Astrocyte (in vitro differentiated cells and primary cell): ENCODE results near the gene WASF1. TPM values are rescaled to one million over a fixed set of nuclear protein-coding genes. Genes with fewer than 3 reads are reported as not detected.

Experiments
- DNase-seq: peaks from one replicate; pipeline ENCODE4 v3.0.0-alpha.2; 2010; ENCODE audit warnings: low read depth
- FAIRE-seq: peaks from 2 replicates; lab custom pipeline; 2011; peaks lifted over from hg19 to GRCh38; lab: Jason Lieb, UNC
- H2AFZ ChIP-seq: 2 replicates; pipeline ENCODE4 v1.6.0; 2012; ENCODE audit warnings: low read depth, low read length, inconsistent platforms
- H3K27ac ChIP-seq: 2 replicates; pipeline ENCODE4 v1.5.1; 2011; ENCODE audit warnings: low read depth, low read length, inconsistent platforms
- H3K27me3 ChIP-seq: 2 replicates; pipeline ENCODE4 v1.6.0; 2011; ENCODE audit warnings: low read length, inconsistent platforms; ENCODE audit not compliant: insufficient read depth
- H3K36me3 ChIP-seq: 2 replicates; pipeline ENCODE4 v1.5.1; 2011; ENCODE audit warnings: low read length, inconsistent platforms; ENCODE audit not compliant: insufficient read depth
- H3K4me1 ChIP-seq: 2 replicates; pipeline ENCODE4 v1.5.1; 2011; ENCODE audit warnings: low read length, inconsistent platforms; ENCODE audit not compliant: insufficient read depth
- H3K4me2 ChIP-seq: 2 replicates; pipeline ENCODE4 v1.6.0; 2012; ENCODE audit warnings: low read length, inconsistent platforms
- H3K4me3 ChIP-seq: 2 replicates; pipeline ENCODE4 v1.5.1; 2011; ENCODE audit warnings: low read depth, mild to moderate bottlenecking, low read length, inconsistent platforms; ENCODE audit not compliant: insufficient read depth
- H3K79me2 ChIP-seq: 2 replicates; pipeline ENCODE4 v1.6.0; 2012; ENCODE audit warnings: mild to moderate bottlenecking, low read length, inconsistent platforms; ENCODE audit not compliant: insufficient read depth
- H3K9ac ChIP-seq: 2 replicates; pipeline ENCODE4 v1.6.0; 2012; ENCODE audit warnings: mild to moderate bottlenecking, low read length, inconsistent platforms
- H3K9me3 ChIP-seq: 2 replicates; pipeline ENCODE4 v1.5.1; 2012; ENCODE audit warnings: low read depth, mild to moderate bottlenecking, low read length, inconsistent platforms; ENCODE audit not compliant: insufficient read depth
- H4K20me1 ChIP-seq: 2 replicates; pipeline ENCODE4 v1.6.0; 2012; ENCODE audit warnings: low read length, inconsistent platforms; ENCODE audit not compliant: insufficient read depth
- H3K27ac Mint-ChIP-seq: one replicate; pipeline ENCODE4 v1.8.0; 2021; ENCODE audit warnings: mild to moderate bottlenecking, mixed read lengths; ENCODE audit not compliant: unreplicated experiment
- H3K27me3 Mint-ChIP-seq: one replicate; pipeline ENCODE4 v1.8.0; 2021; ENCODE audit warnings: low read depth, mixed read lengths; ENCODE audit not compliant: unreplicated experiment
- H3K36me3 Mint-ChIP-seq: one replicate; pipeline ENCODE4 v1.8.0; 2021; ENCODE audit warnings: low read depth, mixed read lengths; ENCODE audit not compliant: unreplicated experiment
- H3K4me1 Mint-ChIP-seq: one replicate; pipeline ENCODE4 v1.8.0; 2021; ENCODE audit warnings: low read depth, mixed read lengths; ENCODE audit not compliant: unreplicated experiment
- H3K4me3 Mint-ChIP-seq: one replicate; pipeline ENCODE4 v1.8.0; 2021; ENCODE audit warnings: mild to moderate bottlenecking, moderate library complexity, mixed read lengths; ENCODE audit not compliant: unreplicated experiment
- H3K9me3 Mint-ChIP-seq: one replicate; pipeline ENCODE4 v1.8.0; 2021; ENCODE audit warnings: mild to moderate bottlenecking, mixed read lengths; ENCODE audit not compliant: unreplicated experiment
- EZH2 ChIP-seq: IDR thresholded peaks from 2 replicates; pipeline ENCODE4 v1.6.1; 2012; ENCODE audit warnings: mild to moderate bottlenecking, low read length, inconsistent platforms; ENCODE audit not compliant: insufficient read depth
- total RNA-seq: library from RNA; stranded (reverse); gene quantifications from 2 replicates; pipeline ENCODE4 v1.2.1, GENCODE V29; 2021
- TF ChIP-seq, protein P1 (sequence below): IDR thresholded peaks from 2 replicates; pipeline ENCODE4 v1.5.1; 2011; ENCODE audit warnings: low read depth, mild to moderate bottlenecking, inconsistent platforms, low read length, moderate library complexity; ENCODE audit not compliant: insufficient read depth

The WASF1 gene
- total RNA-seq, 1 donor from 2014 or later: 29.3 TPM

DNA sequence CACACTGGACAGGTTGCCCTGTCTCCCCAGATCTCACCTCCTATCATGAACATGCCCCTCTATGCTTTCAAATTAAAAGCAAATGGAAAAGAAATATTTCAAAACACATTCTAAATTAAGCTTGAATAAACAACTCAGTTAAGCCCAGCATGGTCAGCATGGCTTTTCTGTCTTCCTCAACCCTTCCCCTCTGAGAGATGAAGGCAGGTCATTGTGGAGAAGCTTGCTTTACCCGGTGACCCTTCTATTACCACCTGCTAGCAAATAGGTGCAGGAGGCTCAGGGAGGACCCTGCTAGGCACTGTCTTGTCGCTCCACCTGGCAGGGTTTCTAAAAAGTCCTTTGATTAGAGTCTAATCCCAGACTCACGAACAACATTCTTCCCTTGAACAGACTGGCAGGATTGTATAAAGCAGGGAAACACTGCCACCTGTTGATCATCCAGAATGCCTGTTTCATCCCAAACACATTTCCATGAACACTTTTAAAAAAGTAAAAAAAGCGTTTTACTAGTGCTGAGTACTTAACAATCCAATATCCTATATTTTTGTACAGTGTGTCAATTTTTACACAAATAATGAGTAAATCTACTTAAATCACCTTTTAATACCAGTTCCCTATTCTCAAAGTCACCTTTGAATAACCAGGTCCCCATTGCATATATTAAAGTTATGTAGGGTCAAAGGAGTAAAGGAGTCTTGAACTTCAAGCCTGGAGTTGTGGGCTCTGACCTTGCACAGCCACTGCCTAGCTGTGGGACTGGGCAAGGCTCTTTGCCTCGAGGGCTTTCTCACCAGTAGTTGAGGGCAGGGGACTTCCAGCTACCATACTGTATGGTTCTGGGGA is 125.9 kb downstream of the WASF1 start:
- Histone ChIP-seq H3K27me3 (peaks cover 12% of the 10 kb centered on the region), H3K4me1 (no peaks in the 10 kb centered on the region), H3K4me3 (no peak overlapping the region), H3K36me3 (no peaks in the 10 kb centered on the region), H2AFZ (no peak overlapping the region), H3K27ac (no peak overlapping the region), H3K4me2 (no peak overlapping the region), H4K20me1 (no peaks in the 10 kb centered on the region), H3K9ac (no peak overlapping the region), H3K9me3 (no peaks in the 10 kb centered on the region), H3K79me2 (no peaks in the 10 kb centered on the region)
- TF ChIP-seq, protein P1, sequence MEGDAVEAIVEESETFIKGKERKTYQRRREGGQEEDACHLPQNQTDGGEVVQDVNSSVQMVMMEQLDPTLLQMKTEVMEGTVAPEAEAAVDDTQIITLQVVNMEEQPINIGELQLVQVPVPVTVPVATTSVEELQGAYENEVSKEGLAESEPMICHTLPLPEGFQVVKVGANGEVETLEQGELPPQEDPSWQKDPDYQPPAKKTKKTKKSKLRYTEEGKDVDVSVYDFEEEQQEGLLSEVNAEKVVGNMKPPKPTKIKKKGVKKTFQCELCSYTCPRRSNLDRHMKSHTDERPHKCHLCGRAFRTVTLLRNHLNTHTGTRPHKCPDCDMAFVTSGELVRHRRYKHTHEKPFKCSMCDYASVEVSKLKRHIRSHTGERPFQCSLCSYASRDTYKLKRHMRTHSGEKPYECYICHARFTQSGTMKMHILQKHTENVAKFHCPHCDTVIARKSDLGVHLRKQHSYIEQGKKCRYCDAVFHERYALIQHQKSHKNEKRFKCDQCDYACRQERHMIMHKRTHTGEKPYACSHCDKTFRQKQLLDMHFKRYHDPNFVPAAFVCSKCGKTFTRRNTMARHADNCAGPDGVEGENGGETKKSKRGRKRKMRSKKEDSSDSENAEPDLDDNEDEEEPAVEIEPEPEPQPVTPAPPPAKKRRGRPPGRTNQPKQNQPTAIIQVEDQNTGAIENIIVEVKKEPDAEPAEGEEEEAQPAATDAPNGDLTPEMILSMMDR: peak; percentile 79
- no peak for TF ChIP-seq EZH2
- peak; percentile 39 for DNase-seq
- H3K27ac Mint-ChIP-seq: no peak overlapping the region
- H3K4me3 Mint-ChIP-seq: no peak overlapping the region
- H3K27me3 Mint-ChIP-seq: peaks cover 3% of the 10 kb centered on the region
- H3K4me1 Mint-ChIP-seq: no peaks in the 10 kb centered on the region
- peak; percentile 65 for FAIRE-seq
- no peaks in the 10 kb centered on the region for H3K36me3 Mint-ChIP-seq
- H3K9me3 Mint-ChIP-seq: no peaks in the 10 kb centered on the region

DNA sequence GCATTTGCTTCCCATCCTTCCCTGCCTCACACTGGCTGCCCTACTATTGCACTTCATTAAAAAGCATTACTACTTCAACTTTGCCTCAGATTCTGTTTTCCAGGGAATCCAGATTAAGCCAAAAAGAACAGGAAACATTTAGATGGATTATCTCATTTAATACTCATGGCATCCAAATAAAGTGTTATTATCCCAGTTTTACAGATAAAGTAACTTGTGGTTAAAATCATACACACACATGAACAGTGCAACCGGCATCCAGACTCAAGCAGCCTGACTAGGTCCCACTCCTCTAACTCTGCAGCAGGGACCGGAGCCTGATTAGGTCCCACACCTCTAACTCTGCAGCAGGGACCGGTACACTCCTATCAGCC is 129.0 kb downstream of the WASF1 start:
- H3K4me3 ChIP-seq: no peak overlapping the region

More for the DNA sequence above, 129.0 kb downstream of the WASF1 start:
- Mint-ChIP-seq H3K27me3 (peaks cover 3% of the 10 kb centered on the region), H3K4me1 (no peaks in the 10 kb centered on the region), H3K9me3 (peaks cover 4% of the 10 kb centered on the region), H3K27ac (no peak overlapping the region), H3K36me3 (no peaks in the 10 kb centered on the region), H3K4me3 (no peak overlapping the region)
- FAIRE-seq (no peak), DNase-seq (no peak)
- TF ChIP-seq, protein P1: no peak
- TF ChIP-seq EZH2: no peak
- no peak overlapping the region for H3K4me2 ChIP-seq
- no peak overlapping the region for H3K9ac ChIP-seq
- no peak overlapping the region for H3K27ac ChIP-seq
- H3K9me3 ChIP-seq: peaks cover 4% of the 10 kb centered on the region
- H3K79me2 ChIP-seq: no peaks in the 10 kb centered on the region
- H3K27me3 ChIP-seq: peaks cover 9% of the 10 kb centered on the region
- no peaks in the 10 kb centered on the region for H4K20me1 ChIP-seq
- no peaks in the 10 kb centered on the region for H3K4me1 ChIP-seq
- no peak overlapping the region for H2AFZ ChIP-seq
- H3K36me3 ChIP-seq: no peaks in the 10 kb centered on the region

Other genes with a start within 250 kb of the WASF1 start
- gene GPR6, start 201.4 kb downstream of the WASF1 start, total RNA-seq: not detected in 2 replicates
- 15.7 and 18.7 TPM in 2 replicates for gene CDC40, start 757 bp upstream of the WASF1 start, total RNA-seq
- gene METTL24, start 178.7 kb upstream of the WASF1 start, total RNA-seq: 0.36 and 0.75 TPM in 2 replicates
- not detected in 2 replicates for gene DDO, start 235.9 kb upstream of the WASF1 start, total RNA-seq